Ascending aorta (tissue), 2 donors: ENCODE measurements around the gene HIC1. TPM values are rescaled to one million over a fixed set of nuclear protein-coding genes. Genes with fewer than 3 reads are reported as not detected.
A peak's percentile ranks its signal among the peaks of the same experiment; 100 is the strongest.

ENCODE experiments used
- DNase-seq, 2 donors: peaks; one replicate each; pipeline ENCODE4 v3.0.0-alpha.2; 2019; ENCODE audit warnings: low spot score in 2 of 2
- H3K27ac ChIP-seq, 2 donors: fragments of 200-600 bp; sonication (generic); one replicate each; pipeline ENCODE4 v1.5.1; 2016 to 2017; ENCODE audit warnings: mild to moderate bottlenecking in 1 of 2
- H3K27me3 ChIP-seq: fragments of 200-600 bp; sonication (generic); one replicate; pipeline ENCODE4 v1.5.1; 2017
- H3K36me3 ChIP-seq, 2 donors: fragments of 200-600 bp; sonication (generic); one replicate each; pipeline ENCODE4 v1.5.1; 2016
- H3K4me1 ChIP-seq, 2 donors: fragments of 200-600 bp; sonication (generic); one replicate each; pipeline ENCODE4 v1.5.1; 2016 to 2017; ENCODE audit warnings: mild to moderate bottlenecking in 1 of 2
- H3K4me3 ChIP-seq, 2 donors: fragments of 200-600 bp; sonication (generic); one replicate each; pipeline ENCODE4 v1.5.1; 2016 to 2017; ENCODE audit warnings: mild to moderate bottlenecking in 1 of 2
- H3K9me3 ChIP-seq, 2 donors: fragments of 200-600 bp; sonication (generic); one replicate each; pipeline ENCODE4 v1.5.1; 2016
- intact Hi-C: fragments of 100-400 bp; cut with DNase I; formaldehyde crosslinking; loops from one replicate; pipeline ENCODE4 v1.15.1; 2023
- total RNA-seq: library from RNA; depleted of rRNA; stranded (reverse); fragments of >200 nt; gene quantifications from one replicate; pipeline ENCODE4 v1.1.0, GENCODE V29; 2016
- TF ChIP-seq, protein P1 (sequence below), 3 experiments: fragments of 200-600 bp in 2 of 3; fragments of 450-650 bp in 1 of 3; sonication (generic) in 2 of 3; IDR thresholded peaks; one replicate each; pipeline ENCODE4 v1.5.1; 2016 to 2019; ENCODE audit warnings: antibody characterized with exemption in 3 of 3, mild to moderate bottlenecking in 1 of 3, moderate library complexity in 1 of 3

HIC1 gene
- total RNA-seq, 1 donor from 2014 or later = 131 TPM

GRCh38 chr17:2055292-2056205, 646 bp downstream of the HIC1 start:
- H3K9me3 ChIP-seq = no peaks in the 10 kb centered on the region
- TF ChIP-seq, protein P1, sequence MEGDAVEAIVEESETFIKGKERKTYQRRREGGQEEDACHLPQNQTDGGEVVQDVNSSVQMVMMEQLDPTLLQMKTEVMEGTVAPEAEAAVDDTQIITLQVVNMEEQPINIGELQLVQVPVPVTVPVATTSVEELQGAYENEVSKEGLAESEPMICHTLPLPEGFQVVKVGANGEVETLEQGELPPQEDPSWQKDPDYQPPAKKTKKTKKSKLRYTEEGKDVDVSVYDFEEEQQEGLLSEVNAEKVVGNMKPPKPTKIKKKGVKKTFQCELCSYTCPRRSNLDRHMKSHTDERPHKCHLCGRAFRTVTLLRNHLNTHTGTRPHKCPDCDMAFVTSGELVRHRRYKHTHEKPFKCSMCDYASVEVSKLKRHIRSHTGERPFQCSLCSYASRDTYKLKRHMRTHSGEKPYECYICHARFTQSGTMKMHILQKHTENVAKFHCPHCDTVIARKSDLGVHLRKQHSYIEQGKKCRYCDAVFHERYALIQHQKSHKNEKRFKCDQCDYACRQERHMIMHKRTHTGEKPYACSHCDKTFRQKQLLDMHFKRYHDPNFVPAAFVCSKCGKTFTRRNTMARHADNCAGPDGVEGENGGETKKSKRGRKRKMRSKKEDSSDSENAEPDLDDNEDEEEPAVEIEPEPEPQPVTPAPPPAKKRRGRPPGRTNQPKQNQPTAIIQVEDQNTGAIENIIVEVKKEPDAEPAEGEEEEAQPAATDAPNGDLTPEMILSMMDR (IDR thresholded peaks at IDR 0.05) = no peak
- no peak for DNase-seq
- H3K27me3 ChIP-seq = no peaks in the 10 kb centered on the region
- intact Hi-C loops = loop anchor here (1.0 to 10.0 kb wide), 4 partner anchors 37 to 339 kb away; no protein-coding TSS in a partner anchor
- H3K27ac ChIP-seq = peak overlapping the region; percentile 71 to 77
- peaks cover 23 to 25% of the 10 kb centered on the region in 2 donors for H3K4me1 ChIP-seq
- peak overlapping the region; percentile 57 to 77 for H3K4me3 ChIP-seq
- H3K36me3 ChIP-seq = peaks cover 5 to 10% of the 10 kb centered on the region in 2 donors

DNA sequence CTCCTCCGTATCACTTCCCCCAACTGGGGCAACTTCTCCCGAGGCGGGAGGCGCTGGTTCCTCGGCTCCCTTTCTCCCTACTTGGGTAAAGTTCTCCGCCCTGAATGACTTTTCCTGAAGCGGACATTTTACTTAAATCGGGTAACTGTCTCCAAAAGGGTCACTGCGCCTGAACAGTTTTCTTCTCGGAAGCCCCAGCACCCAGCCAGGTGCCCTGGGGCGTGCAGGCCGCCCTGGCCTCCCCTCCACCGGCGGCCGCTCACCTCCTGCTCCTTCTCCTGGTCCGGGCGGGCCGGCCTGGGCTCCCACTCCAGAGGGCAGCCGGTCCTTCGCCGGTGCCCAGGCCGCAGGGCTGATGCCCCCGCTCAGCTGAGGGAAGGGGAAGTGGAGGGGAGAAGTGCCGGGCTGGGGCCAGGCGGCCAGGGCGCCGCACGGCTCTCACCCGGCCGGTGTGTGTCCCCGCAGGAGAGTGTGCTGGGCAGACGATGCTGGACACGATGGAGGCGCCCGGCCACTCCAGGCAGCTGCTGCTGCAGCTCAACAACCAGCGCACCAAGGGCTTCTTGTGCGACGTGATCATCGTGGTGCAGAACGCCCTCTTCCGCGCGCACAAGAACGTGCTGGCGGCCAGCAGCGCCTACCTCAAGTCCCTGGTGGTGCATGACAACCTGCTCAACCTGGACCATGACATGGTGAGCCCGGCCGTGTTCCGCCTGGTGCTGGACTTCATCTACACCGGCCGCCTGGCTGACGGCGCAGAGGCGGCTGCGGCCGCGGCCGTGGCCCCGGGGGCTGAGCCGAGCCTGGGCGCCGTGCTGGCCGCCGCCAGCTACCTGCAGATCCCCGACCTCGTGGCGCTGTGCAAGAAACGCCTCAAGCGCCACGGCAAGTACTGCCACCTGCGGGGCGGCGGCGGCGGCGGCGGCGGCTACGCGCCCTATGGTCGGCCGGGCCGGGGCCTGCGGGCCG, 1.6 kb downstream of the HIC1 start:
- DNase-seq = no peak
- H3K4me3 ChIP-seq = peak overlapping the region; percentile 57 to 77
- no peaks in the 10 kb centered on the region for H3K9me3 ChIP-seq
- TF ChIP-seq, protein P1 (IDR thresholded peaks at IDR 0.05) = no peak
- H3K27ac ChIP-seq = peak overlapping the region; percentile 54 to 57
- H3K36me3 ChIP-seq = peaks cover 11 to 20% of the 10 kb centered on the region in 2 donors
- peaks cover 14 to 22% of the 10 kb centered on the region in 2 donors for H3K4me1 ChIP-seq
- intact Hi-C loops = loop anchor here (5.0 to 10.0 kb wide), 2 partner anchors 36 to 338 kb away; no protein-coding TSS in a partner anchor
- H3K27me3 ChIP-seq = no peaks in the 10 kb centered on the region

GRCh38 chr17:2057175-2057759, 2.4 kb downstream of the HIC1 start:
- Histone ChIP-seq H3K9me3 (no peaks in the 10 kb centered on the region), H3K36me3 (peaks cover 12 to 21% of the 10 kb centered on the region in 2 donors), H3K27ac (peak overlapping the region in 1 of 2 donors; percentile 40), H3K4me3 (peak overlapping the region; percentile 16 to 27), H3K27me3 (no peaks in the 10 kb centered on the region), H3K4me1 (peaks cover 14 to 22% of the 10 kb centered on the region in 2 donors)
- no peak for DNase-seq
- TF ChIP-seq, protein P1 (IDR thresholded peaks at IDR 0.05) = no peak
- intact Hi-C loops = loop anchor here (5.0 to 10.0 kb wide), 2 partner anchors 35 to 338 kb away; no protein-coding TSS in a partner anchor

DNA sequence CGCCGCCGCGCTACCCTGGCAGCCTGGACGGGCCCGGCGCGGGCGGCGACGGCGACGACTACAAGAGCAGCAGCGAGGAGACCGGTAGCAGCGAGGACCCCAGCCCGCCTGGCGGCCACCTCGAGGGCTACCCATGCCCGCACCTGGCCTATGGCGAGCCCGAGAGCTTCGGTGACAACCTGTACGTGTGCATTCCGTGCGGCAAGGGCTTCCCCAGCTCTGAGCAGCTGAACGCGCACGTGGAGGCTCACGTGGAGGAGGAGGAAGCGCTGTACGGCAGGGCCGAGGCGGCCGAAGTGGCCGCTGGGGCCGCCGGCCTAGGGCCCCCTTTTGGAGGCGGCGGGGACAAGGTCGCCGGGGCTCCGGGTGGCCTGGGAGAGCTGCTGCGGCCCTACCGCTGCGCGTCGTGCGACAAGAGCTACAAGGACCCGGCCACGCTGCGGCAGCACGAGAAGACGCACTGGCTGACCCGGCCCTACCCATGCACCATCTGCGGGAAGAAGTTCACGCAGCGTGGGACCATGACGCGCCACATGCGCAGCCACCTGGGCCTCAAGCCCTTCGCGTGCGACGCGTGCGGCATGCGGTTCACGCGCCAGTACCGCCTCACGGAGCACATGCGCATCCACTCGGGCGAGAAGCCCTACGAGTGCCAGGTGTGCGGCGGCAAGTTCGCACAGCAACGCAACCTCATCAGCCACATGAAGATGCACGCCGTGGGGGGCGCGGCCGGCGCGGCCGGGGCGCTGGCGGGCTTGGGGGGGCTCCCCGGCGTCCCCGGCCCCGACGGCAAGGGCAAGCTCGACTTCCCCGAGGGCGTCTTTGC, 3.1 kb downstream of the HIC1 start:
- H3K4me1 ChIP-seq = peaks cover 19 to 22% of the 10 kb centered on the region in 2 donors
- no peak overlapping the region for H3K27ac ChIP-seq
- H3K4me3 ChIP-seq = peak overlapping the region; percentile 16 to 19
- H3K27me3 ChIP-seq = no peaks in the 10 kb centered on the region
- intact Hi-C loops = loop anchor here (5.0 to 10.0 kb wide), 2 partner anchors 34 to 337 kb away; no protein-coding TSS in a partner anchor
- no peaks in the 10 kb centered on the region for H3K9me3 ChIP-seq
- DNase-seq = no peak
- TF ChIP-seq, protein P1 (IDR thresholded peaks at IDR 0.05) = no peak
- H3K36me3 ChIP-seq = peaks cover 12 to 28% of the 10 kb centered on the region in 2 donors
